HG02943 (cell line): ENCODE data around the gene TSKU.

Experiments
- ATAC-seq: cut with Tn5 transposase; IDR thresholded peaks from one replicate; pipeline ENCODE4 v1.9.1; 2021; ENCODE audit warnings: mild to moderate bottlenecking, low read depth, moderate library complexity; ENCODE audit not compliant: unreplicated experiment

The TSKU gene

DNA sequence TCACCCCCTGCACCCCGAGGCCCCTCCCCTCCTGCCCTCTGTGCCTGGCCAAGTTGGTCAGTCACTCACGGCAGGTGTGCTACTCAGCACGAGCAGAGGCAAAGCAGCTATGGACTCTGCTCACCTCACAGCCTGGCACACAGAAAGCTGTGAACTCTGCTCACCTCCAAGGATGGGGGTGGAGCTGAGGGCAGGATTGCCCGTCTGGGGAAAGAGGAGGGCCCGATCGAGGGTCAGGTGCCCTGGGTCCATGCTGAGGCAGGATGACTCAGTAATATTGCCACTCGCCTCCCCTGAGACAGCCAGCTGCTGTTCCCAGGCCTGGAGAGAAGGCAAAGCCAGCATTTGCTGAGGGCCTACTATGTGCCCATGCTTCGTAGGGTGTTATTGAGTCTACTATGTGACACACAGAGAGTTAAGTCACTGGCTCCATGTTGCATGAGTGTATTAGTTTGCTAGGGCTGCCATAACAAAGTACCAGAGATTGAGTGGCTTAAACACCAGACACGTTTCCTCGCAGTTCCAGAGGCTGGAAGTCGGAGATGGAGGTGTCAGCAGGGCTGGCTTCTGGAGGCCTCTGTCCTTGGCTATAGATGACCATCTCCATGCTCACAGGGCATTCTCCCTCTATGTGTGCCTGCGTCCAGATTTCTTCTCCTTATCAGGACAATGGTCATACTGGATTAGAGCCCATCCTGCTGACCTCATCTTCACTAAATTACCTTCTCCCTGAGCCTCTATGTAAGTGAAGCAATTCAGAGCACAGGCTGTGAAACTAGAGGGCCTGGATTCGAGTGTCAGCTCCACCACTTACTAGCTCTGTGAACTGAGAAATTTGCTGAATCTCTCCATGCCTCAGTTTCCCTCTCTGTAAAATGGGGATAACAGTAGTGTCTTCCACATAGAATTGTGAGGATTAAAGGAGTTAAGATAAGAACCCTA lies 13.2 kb upstream of the TSKU start:
- no peak for ATAC-seq

GRCh38 chr11:76770642-76771445 lies 12.3 kb upstream of the TSKU start:
- no peak for ATAC-seq

- ATAC-seq = no peak
These were observed 11.6 kb upstream of the TSKU start for GRCh38 chr11:76771446-76772099.

GRCh38 chr11:76772100-76772782 lies 10.9 kb upstream of the TSKU start:
- ATAC-seq = no peak

GRCh38 chr11:76772783-76773106 lies 10.4 kb upstream of the TSKU start:
- no peak for ATAC-seq

DNA sequence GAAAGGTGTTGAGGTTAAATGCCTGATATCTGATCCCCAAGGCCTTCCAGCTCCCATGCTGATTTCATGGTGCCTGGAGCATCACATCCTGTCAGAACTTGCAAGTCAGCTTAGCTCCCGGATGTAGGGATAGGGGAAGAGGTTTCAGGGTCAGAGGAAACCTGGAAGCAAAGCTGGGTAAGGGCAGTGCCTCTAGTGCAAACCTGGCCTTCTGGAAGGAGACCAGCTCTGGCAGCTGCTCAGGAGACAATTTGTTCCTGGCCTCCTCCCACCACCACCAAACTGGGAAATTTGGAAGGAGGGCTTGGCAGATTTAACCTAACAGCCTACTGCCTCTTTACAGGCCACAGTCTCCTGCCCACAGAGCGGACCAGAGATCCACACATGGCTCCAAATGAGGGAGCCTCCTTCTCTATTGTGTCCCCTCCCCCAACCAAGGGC lies 9.2 kb upstream of the TSKU start:
- no peak for ATAC-seq

DNA sequence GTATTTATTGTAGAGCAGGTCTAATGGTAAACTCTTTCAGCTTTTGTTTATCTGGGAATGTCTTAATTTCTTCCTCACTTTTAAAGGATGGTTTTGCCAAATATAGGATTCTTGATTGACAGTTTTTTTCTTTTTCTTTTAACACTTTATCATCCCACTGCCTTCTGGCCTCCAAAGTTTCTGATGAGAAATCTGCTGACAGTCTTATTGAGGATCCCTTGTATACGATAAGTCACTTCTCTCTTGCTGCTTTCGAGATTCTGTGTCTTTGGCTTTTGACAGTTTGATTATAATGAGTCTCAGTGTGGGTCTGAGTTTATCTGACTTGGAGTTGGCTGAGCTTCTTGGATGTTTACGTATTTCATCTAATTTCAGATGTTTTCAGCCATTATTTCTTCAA lies 6.7 kb upstream of the TSKU start:
- ATAC-seq = no peak

DNA sequence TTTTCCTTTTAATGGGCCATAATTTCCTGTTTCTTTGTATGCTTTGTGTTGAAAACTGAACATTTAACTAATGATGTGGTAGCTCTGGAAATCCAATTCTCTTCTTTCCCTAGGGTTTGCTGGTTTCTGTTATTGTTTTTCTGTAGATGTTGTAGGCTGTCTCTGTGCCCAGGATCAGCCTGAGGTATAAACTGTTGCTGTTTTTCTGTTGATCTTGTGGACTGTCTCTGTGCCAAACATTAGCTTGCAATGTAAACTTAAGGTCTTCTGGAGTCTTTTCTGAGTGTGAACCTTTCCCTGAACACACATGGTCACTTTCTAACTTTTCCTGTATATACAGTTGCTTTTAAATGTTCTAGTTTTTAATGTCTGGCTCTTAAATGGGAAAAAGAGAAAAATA lies 5.9 kb upstream of the TSKU start:
- no peak for ATAC-seq

DNA sequence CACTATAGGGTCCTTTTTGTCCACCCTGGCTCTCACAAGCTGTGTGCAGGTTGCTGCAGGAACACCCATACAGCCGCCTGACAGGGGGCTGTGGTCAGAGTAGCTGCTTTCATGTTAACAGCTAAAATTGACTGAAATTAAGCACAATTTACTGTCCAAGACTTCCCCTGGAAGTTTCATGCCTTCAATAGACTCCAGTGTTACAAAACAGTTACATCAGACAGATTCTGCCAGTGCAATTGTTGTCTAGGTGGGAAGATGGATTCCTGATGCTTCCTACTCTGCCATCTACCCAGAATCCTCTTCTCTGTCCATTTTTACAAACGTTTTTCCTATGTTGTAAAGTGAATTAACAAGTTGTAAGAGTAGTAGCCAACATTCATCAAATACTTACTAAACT lies 5.3 kb upstream of the TSKU start:
- ATAC-seq = no peak

- ATAC-seq = no peak
These were observed 4.3 kb upstream of the TSKU start for GRCh38 chr11:76778874-76779273.

DNA sequence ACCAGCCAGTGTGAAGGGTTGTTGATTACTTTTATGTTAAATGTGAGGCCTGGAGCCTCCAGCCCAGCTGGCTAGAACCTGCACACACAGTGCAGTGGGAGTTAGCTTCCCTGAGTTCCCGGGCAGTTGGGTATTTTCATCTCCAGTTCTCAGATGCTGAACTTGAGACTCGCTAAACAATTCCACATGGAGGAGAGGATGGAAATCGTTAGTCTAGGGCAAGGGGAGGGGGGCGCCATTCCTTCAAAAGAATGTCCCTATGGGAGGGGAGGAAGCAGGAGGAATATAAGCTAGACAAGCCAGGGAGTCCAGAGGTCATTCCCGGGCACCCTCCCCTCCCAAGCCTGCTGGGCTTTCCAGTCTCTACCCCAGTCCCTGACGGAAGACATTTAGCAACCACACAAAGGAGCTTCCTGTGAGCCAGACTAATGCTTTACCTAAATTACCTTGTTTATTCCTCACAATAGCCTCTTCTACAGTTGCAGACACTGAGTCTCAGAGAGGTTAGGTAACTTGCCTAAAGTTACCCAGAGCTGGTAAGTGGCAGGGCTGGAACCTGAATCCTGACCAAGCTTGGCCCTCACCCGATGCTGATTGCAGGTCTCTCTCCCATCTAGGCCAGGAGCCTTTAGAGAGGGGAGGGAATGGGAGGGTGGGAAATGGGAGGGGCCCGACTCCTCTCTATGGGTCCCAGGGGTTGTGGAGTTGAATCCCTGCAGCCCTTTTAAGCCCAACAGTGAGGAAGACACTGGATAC lies 1.9 kb upstream of the TSKU start:
- ATAC-seq = no peak

GRCh38 chr11:76781807-76782530 lies 1.2 kb upstream of the TSKU start:
- ATAC-seq = no peak

GRCh38 chr11:76782531-76783293 lies 444 bp upstream of the TSKU start:
- ATAC-seq = no peak

- ATAC-seq = no peak
These were observed 999 bp downstream of the TSKU start for GRCh38 chr11:76783896-76784813.

- no peak for ATAC-seq
These were observed 2.4 kb downstream of the TSKU start for GRCh38 chr11:76785513-76785912.

DNA sequence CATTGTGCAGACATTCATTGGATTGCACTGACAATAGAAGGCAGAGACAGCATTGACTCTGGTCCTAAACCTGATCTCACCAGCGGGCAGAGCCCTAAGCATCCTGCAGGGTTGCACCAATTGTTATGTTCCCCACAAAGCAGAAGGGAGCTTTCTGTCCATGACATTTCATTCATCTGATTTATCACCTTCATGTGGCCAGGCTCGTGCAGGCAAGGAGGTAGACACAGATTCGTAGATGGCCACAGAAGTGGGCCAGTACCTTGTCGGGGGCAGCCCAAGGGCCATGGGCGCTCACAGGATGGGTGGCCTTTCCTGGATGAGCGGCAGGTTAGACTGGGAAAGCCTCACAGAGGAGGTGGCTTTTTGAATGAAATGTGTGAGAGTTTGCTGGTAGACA lies 2.9 kb downstream of the TSKU start:
- ATAC-seq = no peak

DNA sequence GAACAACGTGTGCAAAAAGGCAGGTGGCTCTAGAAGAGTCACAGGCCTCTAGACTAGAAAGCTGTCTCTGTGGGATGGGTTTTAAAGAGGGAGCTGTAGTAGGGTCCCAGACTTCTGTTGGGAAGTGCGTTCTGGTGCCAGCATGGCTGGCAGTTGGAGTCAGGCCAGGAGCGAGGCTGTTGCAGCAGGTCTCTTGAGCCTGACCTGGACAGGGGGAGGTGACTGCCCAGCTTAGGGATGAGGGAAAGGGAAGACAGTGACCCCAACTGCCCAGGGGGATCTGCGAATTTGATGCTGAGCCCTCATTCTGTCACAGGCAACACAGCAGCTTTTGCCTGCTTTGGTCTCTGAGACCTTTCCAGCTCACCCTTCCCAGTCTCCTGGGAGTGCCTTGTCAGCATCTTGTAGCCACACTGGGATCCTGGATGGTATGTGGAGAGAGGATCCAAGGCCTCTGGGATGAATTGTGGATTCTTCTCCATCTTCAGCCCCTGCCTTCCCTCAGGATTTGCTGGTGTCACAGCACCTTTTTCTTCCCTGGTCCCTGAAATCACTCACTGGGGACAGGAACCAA lies 3.4 kb downstream of the TSKU start:
- ATAC-seq = no peak
